GM18873 (cell line): ENCODE data around the gene NPRL2.
"Not testable (repeated sequence)": the region's sequence is repeated elsewhere in the genome, so short reads cannot be mapped to it uniquely, and the experiment has no call there.

Experiments
- ATAC-seq: cut with Tn5 transposase; IDR thresholded peaks from one replicate; pipeline ENCODE4 v1.9.1; 2021; ENCODE audit warnings: mild to moderate bottlenecking, moderate library complexity, moderate number of reproducible peaks; ENCODE audit not compliant: unreplicated experiment, low FRiP score

Gene NPRL2

DNA sequence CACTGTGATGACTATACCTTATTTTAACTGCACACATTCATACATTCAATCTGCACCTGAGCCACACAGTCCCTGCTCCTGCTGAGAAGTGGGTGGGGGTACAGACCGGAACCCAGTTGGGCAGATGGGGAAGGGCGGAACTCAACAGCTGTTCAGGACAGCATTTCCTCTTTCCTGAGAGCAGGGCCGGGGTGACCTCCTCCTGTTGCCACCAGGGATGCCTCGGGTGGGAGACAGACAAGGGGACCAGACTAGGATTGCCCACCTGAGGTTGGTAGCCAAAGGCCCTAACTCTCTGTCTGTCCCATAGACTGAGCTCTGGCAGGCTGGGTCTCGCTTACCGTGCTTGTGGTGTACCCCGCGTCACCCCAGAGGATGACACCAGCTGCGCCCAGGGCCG, 32.0 kb downstream of the NPRL2 start:
- no peak for ATAC-seq

DNA sequence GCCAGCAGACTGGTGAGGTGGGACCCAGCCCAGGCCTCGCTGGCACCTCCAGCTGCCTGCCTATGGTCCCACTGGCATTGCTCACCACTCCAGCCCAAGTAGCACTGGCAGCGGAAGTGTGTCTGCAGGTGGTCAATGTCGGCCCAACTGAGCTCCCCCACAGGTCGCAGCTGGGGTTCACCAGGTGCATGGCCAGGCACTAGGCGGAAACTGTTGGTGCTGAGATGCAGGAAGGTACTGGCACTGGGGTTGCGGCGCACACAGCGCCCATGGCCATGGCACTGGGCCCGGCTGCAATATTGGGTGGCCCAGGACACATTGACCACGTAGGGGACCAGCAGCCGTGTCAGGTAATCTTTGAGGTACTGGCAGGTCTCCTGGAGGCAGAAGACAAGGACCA, 32.4 kb downstream of the NPRL2 start:
- no peak for ATAC-seq

DNA sequence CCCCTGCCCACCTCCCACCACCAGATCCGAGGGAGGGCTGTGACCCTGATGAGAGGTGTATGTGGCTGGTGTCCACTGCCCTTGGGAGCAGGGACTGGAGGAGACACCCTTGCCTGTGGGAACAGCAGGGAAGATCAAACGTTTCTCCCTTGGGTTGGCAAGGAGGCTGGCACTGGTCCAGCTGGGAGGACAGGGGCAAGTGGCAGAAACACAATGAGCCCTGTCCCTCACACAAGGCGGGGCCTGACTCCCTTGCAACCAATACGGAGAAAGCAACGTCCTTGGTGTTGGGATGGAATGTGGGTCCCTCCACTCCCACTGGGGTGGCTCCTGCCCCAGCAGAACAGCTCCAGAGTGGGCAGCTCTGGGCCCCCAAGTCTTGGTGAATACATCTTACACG, 33.3 kb downstream of the NPRL2 start:
- no peak for ATAC-seq

DNA sequence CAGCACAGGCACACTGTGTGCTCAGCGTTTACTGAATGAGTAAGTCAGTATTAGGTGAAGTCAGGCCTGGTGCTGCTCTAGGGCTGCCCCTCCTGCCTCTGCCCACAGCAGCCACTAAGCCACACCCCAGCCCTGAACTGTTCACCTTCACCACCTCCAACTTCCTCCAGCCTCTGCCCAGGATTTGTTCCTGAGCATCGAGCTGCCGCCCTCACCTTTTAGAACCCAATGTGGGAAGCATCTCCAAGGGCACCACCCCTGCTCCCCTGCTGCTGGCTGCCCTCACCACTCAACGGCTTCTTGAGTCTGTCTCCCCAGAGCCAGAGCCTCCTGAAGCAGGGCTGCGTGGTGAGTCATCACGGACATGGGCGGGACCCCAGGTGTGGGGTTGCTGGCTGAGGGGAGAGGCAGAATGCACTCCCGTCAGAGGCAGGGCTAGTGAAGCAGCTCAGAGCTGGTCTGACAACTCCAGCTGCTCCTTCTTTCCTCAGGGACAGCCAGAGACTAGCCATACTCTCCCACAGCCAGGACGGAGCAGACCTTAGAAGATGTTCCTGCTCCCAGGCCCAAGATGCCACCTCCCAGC, 33.8 kb downstream of the NPRL2 start:
- ATAC-seq, result no peak

DNA sequence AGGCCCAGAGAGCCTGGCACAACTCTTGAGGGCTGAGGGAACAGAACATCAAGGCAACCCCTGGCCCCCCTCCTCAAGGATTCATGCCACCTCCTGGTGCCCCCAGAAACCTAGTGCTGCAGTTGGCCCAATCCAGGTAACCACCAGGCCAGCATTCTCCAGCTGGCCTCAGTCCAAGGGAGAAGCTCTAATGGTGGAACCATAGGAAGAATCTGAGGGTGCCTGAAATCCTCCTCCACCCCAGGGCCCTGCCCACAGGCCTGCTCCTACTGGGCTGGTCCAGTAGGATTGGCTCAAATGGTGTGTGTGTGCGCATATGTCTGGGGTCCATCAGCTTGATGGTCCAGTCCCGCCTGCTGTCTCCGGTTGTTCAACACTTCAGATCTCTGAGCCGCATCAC, 35.8 kb downstream of the NPRL2 start:
- no peak for ATAC-seq

DNA sequence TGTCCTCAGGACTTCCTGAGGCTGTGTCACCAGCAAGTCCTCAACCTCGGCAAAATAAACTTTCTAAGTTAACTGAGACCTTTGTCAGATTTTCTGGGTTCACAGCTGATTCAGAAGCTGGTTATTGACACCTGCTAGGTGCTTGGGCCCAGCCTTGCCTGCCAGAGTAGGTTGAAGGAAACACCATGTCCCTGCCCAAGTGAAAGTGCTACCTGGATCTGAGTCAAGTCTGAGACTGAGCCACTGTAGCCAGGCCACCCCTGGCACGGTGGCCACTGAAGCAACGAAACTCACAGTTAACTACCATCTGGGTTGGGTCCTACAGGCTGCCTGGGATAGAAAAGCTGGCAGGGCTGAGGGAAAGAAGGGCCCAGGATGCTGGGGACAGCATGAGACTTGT, 36.2 kb downstream of the NPRL2 start:
- no peak for ATAC-seq

DNA sequence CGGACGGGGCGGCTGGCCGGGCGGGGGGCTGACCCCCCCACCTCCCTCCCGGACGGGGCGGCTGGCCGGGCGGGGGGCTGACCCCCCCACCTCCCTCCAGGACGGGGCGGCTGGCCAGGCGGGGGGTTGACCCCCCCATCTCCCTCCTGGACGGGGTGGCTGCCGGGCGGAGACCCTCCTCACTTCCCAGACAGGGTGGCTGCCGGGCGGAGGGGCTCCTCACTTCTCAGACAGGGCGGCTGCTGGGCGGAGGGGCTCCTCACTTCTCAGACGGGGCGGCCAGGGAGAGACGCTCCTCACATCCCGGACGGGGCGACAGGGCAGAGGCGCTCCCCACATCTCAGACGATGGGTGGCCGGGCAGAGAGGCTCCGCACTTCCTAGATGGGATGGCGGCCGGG, 38.5 kb downstream of the NPRL2 start:
- not testable (repeated sequence) for ATAC-seq

DNA sequence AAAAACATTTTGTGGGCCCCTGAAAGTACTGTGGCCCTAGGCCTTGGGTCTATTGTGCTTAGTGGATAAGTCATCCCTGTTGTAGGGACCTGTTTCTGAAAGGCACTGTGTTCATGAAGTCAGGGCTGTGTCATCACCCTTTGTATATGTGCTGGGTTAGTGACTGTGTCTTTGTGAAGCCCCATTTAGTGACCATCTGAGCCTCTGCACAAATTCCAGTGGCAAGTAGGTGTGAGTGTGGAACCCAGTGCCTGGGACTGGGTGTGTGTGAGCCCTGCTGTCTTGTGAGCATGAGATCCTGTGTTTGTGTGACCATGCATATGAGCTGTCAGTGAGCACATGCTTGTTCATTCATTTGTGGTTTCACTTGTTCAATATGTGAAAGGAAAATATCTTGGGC, 46.0 kb downstream of the NPRL2 start:
- no peak for ATAC-seq

DNA sequence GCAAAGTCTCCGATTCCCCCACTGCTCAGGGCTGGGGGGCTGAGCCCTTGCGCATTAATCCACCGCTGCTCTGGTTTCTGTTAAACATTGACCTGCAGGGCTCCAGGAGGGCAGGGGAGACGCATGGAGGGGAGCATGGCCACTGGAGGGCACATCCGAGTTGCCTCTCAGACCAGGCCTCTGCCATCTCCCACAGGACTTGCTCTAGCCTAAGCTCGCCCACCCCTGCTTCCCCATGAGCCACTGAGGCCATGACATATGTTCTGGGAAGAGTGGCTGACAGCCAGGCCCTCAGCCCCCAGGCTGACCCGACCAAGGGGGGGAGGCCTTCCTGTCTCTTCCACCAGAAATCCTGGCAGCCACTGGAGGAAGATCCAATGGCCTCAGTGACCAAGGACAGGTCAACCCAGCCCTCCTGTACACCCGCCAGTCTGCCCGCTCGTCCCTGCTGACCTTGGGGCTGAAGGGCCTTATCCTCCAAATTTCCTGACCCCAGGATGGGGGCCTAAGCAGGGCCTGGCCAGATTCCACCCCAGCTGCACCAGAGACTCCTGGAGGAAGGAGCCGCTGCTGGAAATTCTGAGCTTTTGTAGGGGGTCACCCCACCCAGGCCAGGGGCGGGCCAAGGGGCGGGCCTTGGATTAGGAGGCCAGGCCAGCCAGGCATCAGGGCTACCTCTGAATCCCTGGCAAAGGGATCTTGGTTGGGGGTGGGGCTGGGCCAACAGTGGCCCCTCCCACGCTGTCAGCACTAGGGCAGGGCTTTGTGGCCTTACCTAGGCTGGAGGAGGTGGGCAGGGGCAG, 47.4 kb downstream of the NPRL2 start, which contains the start of gene HYAL1:
Gene HYAL1 (minus strand): TSS at position 562 of the 803 bp plus-strand sequence. CDS start 618 bp downstream, outside the sequence.
- no peak for ATAC-seq

DNA sequence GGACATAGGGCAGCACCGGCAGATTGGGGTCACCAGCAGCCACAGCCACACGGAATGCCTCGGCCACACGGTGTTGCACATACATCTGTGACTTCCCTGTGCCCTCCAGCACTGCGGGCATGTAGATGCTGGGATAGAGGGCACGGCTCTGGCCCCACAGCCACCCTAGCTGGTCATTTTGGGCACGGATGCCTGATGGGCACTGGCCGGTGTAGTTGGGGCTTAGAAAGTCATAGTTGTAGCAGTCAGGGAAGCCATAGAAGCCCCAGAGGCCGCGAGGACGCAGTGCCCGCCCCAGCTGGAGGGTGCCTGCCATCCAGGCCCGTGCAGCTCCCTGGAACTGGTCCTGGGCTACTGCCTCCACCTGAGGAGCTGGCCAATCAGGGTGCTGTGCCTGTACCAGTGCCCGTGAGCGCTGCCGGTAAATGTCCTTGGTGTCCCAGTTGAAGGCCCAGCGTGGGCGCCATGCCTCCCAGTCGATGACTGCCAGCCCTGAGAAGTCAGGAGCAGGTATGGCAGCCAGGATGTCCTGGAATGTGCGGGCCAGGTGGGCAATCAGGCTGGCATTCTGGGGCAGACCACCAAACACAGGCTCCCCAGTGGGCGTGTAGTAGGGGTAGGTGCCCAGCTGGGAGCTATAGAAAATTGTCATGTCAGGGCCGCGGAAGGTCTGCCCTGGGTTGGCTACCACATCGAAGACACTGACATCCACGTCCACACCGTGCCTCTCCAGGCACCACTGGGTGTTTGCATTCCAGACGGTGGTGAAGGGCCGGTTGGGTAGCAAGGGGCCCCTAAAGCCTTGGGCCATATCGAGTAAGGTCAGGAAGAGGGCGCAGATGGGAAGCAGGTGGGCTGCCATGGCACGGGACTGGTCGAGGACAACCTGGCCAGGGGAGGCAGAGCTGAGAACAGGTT, 48.2 kb downstream of the NPRL2 start:
- no peak for ATAC-seq

DNA sequence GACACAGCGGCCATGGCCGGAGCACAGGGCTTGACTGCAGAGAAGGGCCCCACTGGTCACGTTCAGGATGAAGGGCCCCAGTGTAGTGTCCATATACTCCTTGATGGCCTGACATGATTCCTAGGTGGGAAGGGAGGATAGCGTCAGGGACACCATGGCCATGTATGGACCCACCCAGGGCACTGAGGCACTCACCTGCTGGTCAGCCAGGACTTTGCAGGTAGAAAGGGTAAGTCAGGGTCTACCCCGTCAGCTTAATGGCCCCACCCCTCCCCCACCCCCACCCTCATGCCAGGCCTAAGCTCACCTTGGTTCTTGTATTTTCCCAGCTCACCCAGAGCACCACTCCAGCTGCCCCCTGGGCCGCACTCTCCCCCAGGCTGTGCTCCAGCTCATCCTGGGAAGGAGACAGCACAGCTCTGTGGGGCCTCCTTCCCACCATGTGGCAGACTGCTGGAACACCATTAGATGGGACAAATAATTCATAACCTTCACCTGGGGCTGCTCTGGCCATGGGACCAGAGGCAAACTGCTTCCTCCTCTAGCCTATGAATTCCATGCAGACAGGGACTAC, 49.8 kb downstream of the NPRL2 start:
- no peak for ATAC-seq

DNA sequence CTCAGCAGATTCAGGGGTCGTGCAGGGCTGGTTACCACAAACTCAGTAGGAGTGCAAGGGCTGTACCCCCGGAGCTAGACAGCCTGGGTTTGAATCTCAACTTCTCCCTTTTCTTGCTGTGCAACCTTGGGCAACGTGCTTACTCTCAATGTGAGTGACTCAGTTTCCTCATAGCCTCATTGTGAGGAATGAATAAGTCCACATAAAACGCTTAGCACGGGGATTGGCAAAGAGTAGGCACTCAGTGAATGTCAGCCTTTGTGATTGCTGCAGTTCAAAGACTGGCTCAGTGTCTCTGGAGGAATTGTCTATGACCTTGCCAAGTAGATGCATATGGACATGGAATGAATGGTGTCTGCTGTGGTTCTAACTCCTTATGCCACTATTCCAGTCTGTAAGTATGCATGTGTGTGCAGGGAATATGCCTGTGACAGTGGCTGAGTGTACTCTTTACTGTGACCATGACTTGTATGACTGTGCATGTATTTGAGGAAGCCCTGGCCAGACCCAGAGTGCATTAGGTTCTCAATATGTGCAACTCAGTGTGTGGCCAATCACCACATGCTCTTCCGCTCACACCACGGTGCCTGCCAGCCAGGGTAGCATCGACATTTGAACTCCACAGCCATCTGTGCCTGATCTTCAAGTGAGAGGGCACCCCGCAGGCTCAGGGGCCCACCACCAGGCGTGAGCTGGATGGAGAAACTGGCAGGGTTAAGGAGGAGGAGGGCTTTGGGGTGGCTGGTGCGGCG, 50.5 kb downstream of the NPRL2 start:
- ATAC-seq, result no peak

DNA sequence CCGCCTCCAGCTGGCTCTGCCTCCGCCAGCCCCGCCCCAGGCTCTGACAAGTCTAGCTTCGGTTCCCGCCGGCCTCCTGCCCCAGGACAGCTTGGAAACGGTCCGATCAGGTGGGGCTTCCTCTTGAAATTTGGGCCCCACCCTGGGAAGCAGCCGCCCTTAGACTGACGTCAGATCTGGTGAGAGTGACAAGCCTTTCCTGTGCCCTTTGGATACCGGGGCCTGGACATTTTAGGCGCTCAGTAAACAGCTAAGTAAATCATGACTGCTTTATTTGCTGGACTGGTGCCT, 51.0 kb downstream of the NPRL2 start:
- ATAC-seq, result no peak

DNA sequence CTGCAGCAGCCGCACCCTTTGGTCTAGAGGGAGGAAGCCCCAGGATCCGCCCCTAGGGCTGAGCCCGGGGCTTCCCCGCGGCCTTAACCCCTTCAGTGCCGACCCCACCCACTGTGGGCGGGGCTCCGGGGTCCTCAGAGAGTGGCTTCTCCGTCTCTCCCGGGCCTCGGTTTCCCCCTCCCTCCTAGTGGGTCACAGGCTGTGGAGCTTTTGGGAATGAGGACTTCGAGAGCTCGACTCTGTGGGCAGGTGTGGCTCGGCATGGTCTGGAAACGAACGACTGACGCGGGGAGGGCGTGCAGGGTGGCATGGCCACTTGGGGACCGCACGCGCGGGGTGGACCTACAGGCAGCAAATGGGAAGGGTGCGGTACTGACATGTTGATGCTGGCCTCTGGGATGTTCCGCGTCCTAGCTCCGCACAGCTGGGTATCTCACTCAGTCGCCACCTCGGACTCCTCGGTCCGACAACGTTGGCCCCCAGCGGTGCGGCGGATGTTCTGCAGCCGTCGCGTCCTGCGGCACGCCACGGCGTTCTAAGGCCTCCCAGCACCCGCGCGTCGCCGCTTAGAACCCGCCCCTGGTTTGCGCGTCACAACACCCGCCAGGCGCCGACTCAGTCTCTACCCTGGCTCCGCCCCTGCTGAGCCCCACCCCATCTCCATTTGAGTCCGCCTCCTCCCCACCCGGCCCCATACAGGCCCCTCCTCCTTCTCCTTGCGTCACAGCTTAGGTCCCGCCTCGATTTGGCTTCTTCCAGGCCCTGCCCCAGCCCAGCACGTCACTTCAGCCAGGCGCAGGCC, 51.5 kb downstream of the NPRL2 start, which contains the start of the genes HYAL3 and NAA80:
Gene HYAL3 (minus strand): TSS at position 570 of the 802 bp plus-strand sequence. CDS start 3,803 bp downstream, outside the sequence.
Gene NAA80 (minus strand): TSS at position 570 of the 802 bp plus-strand sequence. CDS start 1,942 bp downstream, outside the sequence.
- peak; percentile 73 for ATAC-seq

DNA sequence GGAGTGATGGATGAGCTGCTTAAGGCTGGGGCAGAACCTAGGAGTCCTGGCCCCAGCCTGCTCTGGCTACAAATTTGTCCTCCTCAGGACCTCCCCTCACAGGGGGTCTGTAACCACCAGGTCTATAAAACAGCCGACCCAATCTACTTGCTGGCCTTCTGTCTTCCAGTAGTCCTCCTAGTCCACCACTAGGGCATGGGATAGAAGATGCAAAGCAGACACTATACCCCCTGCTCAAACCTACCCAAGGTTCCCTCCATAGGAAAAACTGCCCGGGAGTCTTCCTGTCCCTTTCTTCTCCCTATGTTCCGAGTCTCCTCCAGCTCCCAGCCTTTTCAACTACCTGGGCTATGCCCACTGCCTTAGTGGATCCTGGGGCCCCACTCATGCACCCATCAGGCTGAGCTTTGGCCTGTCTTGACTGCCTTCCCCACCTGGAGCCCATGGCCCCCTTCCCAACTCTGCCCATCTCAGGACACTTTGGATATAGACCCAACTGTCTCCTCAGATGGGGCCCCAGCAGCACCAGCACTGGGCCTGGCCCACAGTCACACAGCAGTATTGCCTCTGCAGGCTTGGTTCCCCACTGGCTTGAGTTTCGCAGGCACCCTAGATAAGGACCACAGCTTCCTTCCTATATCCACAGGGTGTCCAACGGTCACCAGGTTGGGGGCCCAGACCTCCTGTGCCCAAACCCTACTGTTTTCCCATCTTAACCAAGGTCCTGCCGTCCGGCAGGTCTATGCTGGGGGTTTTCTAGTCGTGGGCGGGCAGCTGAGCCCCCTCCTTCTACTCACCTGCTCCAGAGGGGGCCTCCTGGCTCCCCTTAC, 52.5 kb downstream of the NPRL2 start:
- no peak for ATAC-seq

DNA sequence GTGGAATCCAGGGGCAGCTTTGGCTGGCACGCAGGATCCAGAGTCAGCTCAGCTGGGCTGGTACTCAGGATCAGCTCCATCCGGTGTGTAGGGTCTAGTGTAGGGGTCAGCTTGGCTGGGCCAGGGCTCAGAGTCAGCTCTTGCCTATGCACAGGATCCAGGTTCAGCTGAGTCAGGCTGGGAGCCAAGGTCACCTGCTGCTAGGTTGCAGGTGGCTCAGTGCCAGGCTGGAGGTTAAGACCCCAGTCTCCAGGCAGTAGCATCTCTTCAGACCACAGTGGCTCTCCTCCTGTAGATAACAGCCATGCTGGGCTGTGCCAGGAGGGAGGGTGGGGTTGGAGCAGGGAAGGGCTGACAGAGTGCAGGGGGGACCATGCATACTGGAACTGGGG, 53.2 kb downstream of the NPRL2 start:
- ATAC-seq, result no peak
